ENCODE data around the gene TPTE2. TPM values are rescaled to one million over a fixed set of nuclear protein-coding genes. Genes with fewer than 3 reads are reported as not detected.

The TPTE2 gene
- total and polyA plus RNA-seq, 10 of the 15 experiments (the other 5 are each of a cell fraction or from before 2014, with no cell fraction given): 0.31 to 1.9 (median 1.2) TPM

- no peak for TF ChIP-seq E2F8 (IDR thresholded peaks at IDR 0.05; ENCODE audit: low read depth, partially characterized antibody)
- no peak for TF ChIP-seq ASH2L (IDR thresholded peaks at IDR 0.05; ENCODE audit: borderline replicate concordance, low read depth)
- no peak for TF ChIP-seq ATF2 (IDR thresholded peaks at IDR 0.05; ENCODE audit: low read length)
- no peak for TF ChIP-seq KAT2A (conservative IDR thresholded peaks at IDR 0.05; ENCODE audit: control insufficient read depth, low read depth, low read length)
- TF ChIP-seq BACH1 (IDR thresholded peaks at IDR 0.05; ENCODE audit: borderline replicate concordance): 0 out of 2 replicates have a peak, but pooled peaks have one; percentile 22
- TF ChIP-seq HDGF (IDR thresholded peaks at IDR 0.05): no peak
- no peak; the same call in none of the 2 replicates for TF ChIP-seq NKRF (conservative IDR thresholded peaks at IDR 0.05)
- TF ChIP-seq BMI1 (IDR thresholded peaks at IDR 0.05; ENCODE audit: borderline replicate concordance): no peak
- no peak for TF ChIP-seq REST (IDR thresholded peaks at IDR 0.05; ENCODE audit: low read depth, low read length)
- peak; percentile 9 for TF ChIP-seq SP1 (IDR thresholded peaks at IDR 0.05; ENCODE audit: low read depth, low read length)
- no peak for TF ChIP-seq TCF12 (IDR thresholded peaks at IDR 0.05; ENCODE audit: low read depth, low read length)
- TF ChIP-seq EP300 (IDR thresholded peaks at IDR 0.05; ENCODE audit: borderline replicate concordance in 1 of 2, control insufficient read depth in 1 of 2, low read depth in 2 of 2, low read length in 2 of 2): no peak
- TF ChIP-seq BHLHE40 (IDR thresholded peaks at IDR 0.05; ENCODE audit: borderline replicate concordance in 1 of 2, low read depth in 2 of 2, low read length in 1 of 2): peak; percentile 29 to 87; a peak in 2 of 4 replicates
- TF ChIP-seq SIX5 (IDR thresholded peaks at IDR 0.05; ENCODE audit: low read depth, low read length, severe bottlenecking): no peak
- no peak for TF ChIP-seq NBN (IDR thresholded peaks at IDR 0.05)
- TF ChIP-seq CHD1 (IDR thresholded peaks at IDR 0.05; ENCODE audit: low read depth, low read length): no peak
Measured at GRCh38 chr13:19601749-19602725, 40.7 kb upstream of the TPTE2 start (continued).
